K562 (cell line): ENCODE results near the gene F12. TPM values are rescaled to one million over a fixed set of nuclear protein-coding genes. Genes with fewer than 3 reads are reported as not detected.

ENCODE experiments used
- ATAC-seq: fragments of 200-7000 bp; cut with Tn5 transposase; 3 replicates; pipeline ENCODE4 v1.9.1; 2020; ENCODE audit warnings: moderate library complexity
- BruUV-seq: library from RNA; stranded (reverse); fragments of 400-500 nt; replicated peaks from 2 replicates; lab custom pipeline; 2021; lab: Mats Ljungman, UMichigan
- CTCF ChIA-PET: fragments of 300-600 bp; formaldehyde crosslinking; extraction: SDS; loops from one replicate; lab custom pipeline; 2021; ENCODE audit warnings: low intra/inter-chr PET ratio; lab: Yijun Ruan, JAX
- POLR2A ChIA-PET: fragments of 300-600, 350-650 bp; sonication (Branson Sonifier 250); formaldehyde crosslinking; extraction: SDS; loops from one replicate; lab custom pipeline; 2021; ENCODE audit warnings: antibody characterized with exemption, inconsistent platforms; lab: Yijun Ruan, JAX
- DNase-seq, 4 experiments: peaks; one replicate each; pipeline versions ENCODE4 v3.0.0 to v3.0.0-alpha.2; 2011 to 2018; ENCODE audit warnings: low spot score in 3 of 4, mixed read lengths in 3 of 4; ENCODE audit errors: extremely low read depth in 1 of 4
- FAIRE-seq: peaks from 2 replicates; lab custom pipeline; 2011; peaks lifted over from hg19 to GRCh38; lab: Jason Lieb, UNC
- H2AFZ ChIP-seq: 2 replicates; pipeline ENCODE4 v1.6.0; 2011; ENCODE audit warnings: low read depth, low read length, control low read depth, inconsistent platforms
- H3K27ac ChIP-seq: fragments of 200-600 bp; 3 replicates; pipeline ENCODE4 v1.8.0; 2011; ENCODE audit warnings: low read depth, mild to moderate bottlenecking, control low read depth, inconsistent platforms, low read length, moderate library complexity, mixed read lengths; ENCODE audit errors: extremely low read depth
- H3K27me3 ChIP-seq, 2 experiments: fragments of 300-600 bp in 1 of 2; 2 replicates in 1 of 2; 3 replicates in 1 of 2; pipeline versions ENCODE4 v1.6.0 to v1.8.0; 2011; ENCODE audit warnings: inconsistent platforms in 2 of 2, low read length in 2 of 2, mild to moderate bottlenecking in 1 of 2, mixed read lengths in 1 of 2, moderate library complexity in 1 of 2; ENCODE audit not compliant: control insufficient read depth in 2 of 2, insufficient read depth in 2 of 2
- H3K36me3 ChIP-seq: fragments of 300-600 bp; 3 replicates; pipeline ENCODE4 v1.8.0; 2011; ENCODE audit warnings: mild to moderate bottlenecking, low read length, inconsistent platforms; ENCODE audit not compliant: control insufficient read depth, insufficient read depth
- H3K4me1 ChIP-seq, 2 experiments: fragments of 200-600 bp in 1 of 2; replicated peaks in 1 of 2; 2 replicates in 1 of 2; 3 replicates in 1 of 2; pipeline versions ENCODE4 v1.5.1 to v1.8.0; 2011; ENCODE audit warnings: inconsistent platforms in 2 of 2, low read length in 2 of 2, mild to moderate bottlenecking in 1 of 2, mixed read lengths in 1 of 2, moderate library complexity in 1 of 2; ENCODE audit not compliant: control insufficient read depth in 2 of 2, insufficient read depth in 2 of 2
- H3K4me2 ChIP-seq: 2 replicates; pipeline ENCODE4 v1.6.1; 2011; ENCODE audit warnings: low read length, control low read depth, inconsistent platforms, mixed read lengths; ENCODE audit not compliant: insufficient read depth
- H3K4me3 ChIP-seq: fragments of 200-600 bp; sonication (generic), shearing (Covaris generic); 2 replicates; pipeline ENCODE4 v1.5.1; 2016; ENCODE audit warnings: control low read depth, inconsistent platforms
- H3K79me2 ChIP-seq: fragments of 200-600 bp; 3 replicates; pipeline ENCODE4 v1.8.0; 2011; ENCODE audit warnings: low read length, inconsistent platforms; ENCODE audit not compliant: control insufficient read depth, insufficient read depth
- H3K9ac ChIP-seq, 2 experiments: 2 replicates each; pipeline versions ENCODE4 v1.6.0 to v1.6.1; 2011; ENCODE audit warnings: low read depth in 2 of 2, low read length in 2 of 2, control low read depth in 1 of 2, inconsistent platforms in 1 of 2, mild to moderate bottlenecking in 1 of 2, mixed read lengths in 1 of 2; ENCODE audit not compliant: insufficient read depth in 1 of 2
- H3K9me1 ChIP-seq: one replicate; pipeline ENCODE4 v1.6.0; 2011; ENCODE audit warnings: inconsistent platforms, mild to moderate bottlenecking, low read length, moderate library complexity; ENCODE audit not compliant: control insufficient read depth, insufficient read depth
- H3K9me3 ChIP-seq: replicated peaks from 2 replicates; pipeline ENCODE4 v1.5.1; 2011; ENCODE audit warnings: low read depth, low read length, inconsistent platforms; ENCODE audit not compliant: control insufficient read depth, insufficient read depth
- H4K20me1 ChIP-seq: replicated peaks from 2 replicates; pipeline ENCODE4 v1.6.1; 2011; ENCODE audit warnings: low read length, inconsistent platforms, mixed read lengths; ENCODE audit not compliant: control insufficient read depth, insufficient read depth
- ATF3 ChIP-seq, 2 experiments: fragments of 450-650 bp in 1 of 2; sonication (generic) in 1 of 2; formaldehyde crosslinking in 1 of 2; IDR thresholded peaks in 1 of 2; conservative IDR thresholded peaks in 1 of 2; 2 replicates each; pipeline versions ENCODE4 v1.6.1 to v1.8.1; 2016 to 2023; ENCODE audit warnings: mild to moderate bottlenecking in 2 of 2, moderate library complexity in 2 of 2, inconsistent platforms in 1 of 2, missing genetic modification reagents in 1 of 2
- CBX3 ChIP-seq, 2 experiments: IDR thresholded peaks; 1 replicate in 1 of 2; 2 replicates in 1 of 2; pipeline ENCODE4 v1.6.1; 2012; ENCODE audit warnings: inconsistent platforms in 2 of 2, low read length in 2 of 2, borderline replicate concordance in 1 of 2, control low read depth in 1 of 2
- CBX8 ChIP-seq: fragments of 200-600 bp; sonication (generic); IDR thresholded peaks from 2 replicates; pipeline ENCODE4 v1.6.1; 2012; ENCODE audit warnings: borderline replicate concordance, mixed run types, low read depth, mild to moderate bottlenecking, moderate library complexity, mixed read lengths, low read length, control low read depth, inconsistent platforms; ENCODE audit not compliant: poor library complexity, severe bottlenecking; ENCODE audit errors: extremely low read depth
- CHD4 ChIP-seq: fragments of 200-600 bp; sonication (generic); IDR thresholded peaks from 3 replicates; pipeline ENCODE4 v1.6.1; 2012; ENCODE audit warnings: low read depth, mild to moderate bottlenecking, mixed read lengths, low read length, inconsistent platforms; ENCODE audit not compliant: insufficient read depth, insufficient replicate concordance, poor library complexity, severe bottlenecking
- ESRRA ChIP-seq: fragments of 450-650 bp; IDR thresholded peaks from 2 replicates; pipeline ENCODE4 v1.6.1; 2014; ENCODE audit warnings: low read depth, mild to moderate bottlenecking, moderate library complexity, borderline replicate concordance
- FOXP1 ChIP-seq: sonication (generic); formaldehyde crosslinking; IDR thresholded peaks from 2 replicates; pipeline ENCODE4 v1.8.0; 2022; ENCODE audit warnings: mild to moderate bottlenecking, missing genetic modification reagents
- HDGF ChIP-seq: fragments of 450-650 bp; IDR thresholded peaks from 2 replicates; pipeline ENCODE4 v1.6.1; 2016
- HEY1 ChIP-seq: fragments of 250-450 bp; sonication (Bioruptor Pico); IDR thresholded peaks from 2 replicates; pipeline ENCODE4 v1.5.0; 2020; ENCODE audit warnings: mild to moderate bottlenecking, moderate library complexity, borderline replicate concordance
- HNRNPH1 ChIP-seq: fragments of 200-400 bp; formaldehyde crosslinking; optimal IDR thresholded peaks from 2 replicates; pipeline ENCODE3; 2017; ENCODE audit warnings: low read depth, mild to moderate bottlenecking, low read length, moderate library complexity
- IFI16 ChIP-seq: fragments of 250-450 bp; sonication (Bioruptor Pico); IDR thresholded peaks from 2 replicates; pipeline ENCODE4 v2.1.2; 2022; ENCODE audit warnings: mild to moderate bottlenecking, inconsistent platforms
- KDM2B ChIP-seq: fragments of 250-450 bp; sonication (Bioruptor Pico); IDR thresholded peaks from 2 replicates; pipeline ENCODE4 v1.8.0; 2021; ENCODE audit warnings: mild to moderate bottlenecking, moderate library complexity
- MXD1 ChIP-seq: fragments of 250-450 bp; sonication (Bioruptor Pico); IDR thresholded peaks from 2 replicates; pipeline ENCODE4 v1.8.0; 2021; ENCODE audit warnings: borderline replicate concordance, mild to moderate bottlenecking, moderate library complexity; ENCODE audit not compliant: poor library complexity, severe bottlenecking
- NBN ChIP-seq: fragments of 450-650 bp; IDR thresholded peaks from 2 replicates; pipeline ENCODE4 v1.6.1; 2016; ENCODE audit warnings: low read depth, mild to moderate bottlenecking
- PHTF2 ChIP-seq: fragments of 250-450 bp; sonication (Bioruptor Pico); IDR thresholded peaks from 2 replicates; pipeline ENCODE4 v1.5.0; 2021; ENCODE audit warnings: mild to moderate bottlenecking
- PTBP1 ChIP-seq: fragments of 200-400 bp; formaldehyde crosslinking; IDR thresholded peaks from 2 replicates; pipeline ENCODE4 v1.6.1; 2017; ENCODE audit warnings: low read depth, low read length
- SAP30 ChIP-seq: fragments of 200-600 bp; sonication (generic); IDR thresholded peaks from 2 replicates; pipeline ENCODE4 v1.6.1; 2012; ENCODE audit warnings: borderline replicate concordance, low read depth, mild to moderate bottlenecking, moderate library complexity, low read length, control low read depth, inconsistent platforms; ENCODE audit not compliant: insufficient read depth, poor library complexity, severe bottlenecking
- SIX5 ChIP-seq, 2 experiments: IDR thresholded peaks; 2 replicates each; pipeline ENCODE4 v1.6.1; 2011; ENCODE audit warnings: low read length in 2 of 2, borderline replicate concordance in 1 of 2, low read depth in 1 of 2, mild to moderate bottlenecking in 1 of 2, moderate library complexity in 1 of 2; ENCODE audit not compliant: insufficient read depth in 1 of 2
- SNAPC5 ChIP-seq: fragments of 250-450 bp; sonication (Bioruptor Pico); IDR thresholded peaks from 2 replicates; pipeline ENCODE4 v1.8.0; 2021; ENCODE audit warnings: moderate library complexity, mild to moderate bottlenecking, inconsistent platforms
- TBP ChIP-seq: optimal IDR thresholded peaks from 2 replicates; pipeline ENCODE3; 2011; ENCODE audit warnings: low read depth, low read length, improper control_type of control experiment
- ZNF239 ChIP-seq: fragments of 250-450 bp; sonication (Bioruptor Pico); IDR thresholded peaks from 2 replicates; pipeline ENCODE4 v1.4.0; 2020; ENCODE audit warnings: mild to moderate bottlenecking
- ZNF444 ChIP-seq: fragments of 250-450 bp; sonication (Bioruptor Pico); IDR thresholded peaks from 2 replicates; pipeline ENCODE4 v1.4.0; 2020; ENCODE audit warnings: mild to moderate bottlenecking, moderate library complexity
- WGBS: fragments of 100-300 bp; shearing (Covaris generic); methylation state at CpG from one replicate; pipeline ENCODE4 v1.1.6; 2016; ENCODE audit warnings: low coverage, mixed read lengths; ENCODE audit not compliant: insufficient coverage; ENCODE audit errors: missing lambda C conversion rate; 5-methylcytosine and 5-hydroxymethylcytosine counted together
- in situ Hi-C: fragments of 300-500 bp; cut with MboI; formaldehyde crosslinking; loops from 4 replicates; pipeline ENCODE4 v1.15.0; 2018; ENCODE audit warnings: inconsistent platforms, mixed read lengths
- intact Hi-C: fragments of 100-400 bp; cut with micrococcal nuclease; formaldehyde crosslinking; loops from 2 replicates; pipeline ENCODE4 v1.14.2; 2022
- polyA plus RNA-seq, 8 experiments: library from polyadenylated mRNA; depleted of rRNA in 4 of 8; stranded (reverse) in 5 of 8; unstranded in 3 of 8; fragments of >200 nt; fragmentation: Nextera tagmentation in 2 of 8; fragmentation: Illumina TruSeq in 1 of 8; extraction: Ambion mirVana in 2 of 8; extraction: Trizol in 1 of 8; gene quantifications; 2 replicates each; pipeline versions ENCODE4 v1.2.1 to v1.2.3, GENCODE V29; 2011 to 2014; ENCODE audit warnings: inconsistent platforms in 1 of 8, missing spikeins in 1 of 8
- total RNA-seq, 7 experiments: library from RNA; depleted of rRNA in 6 of 7; stranded (reverse); fragments of >200 nt in 6 of 7; fragmentation: Illumina TruSeq in 2 of 7; extraction: Trizol in 2 of 7; gene quantifications; 2 replicates each; pipeline versions ENCODE4 v1.2.1 to v1.2.3, GENCODE V29; 2011 to 2021; ENCODE audit warnings: low replicate concordance in 1 of 7

The F12 gene
- total and polyA plus RNA-seq, 9 of the 15 experiments (the other 6 are each of a cell fraction or from before 2014, with no cell fraction given): 0.59 to 18.3 (median 3.6) TPM

- H3K9me3 ChIP-seq: no peaks in the 10 kb centered on the region
- ATAC-seq (no peak), FAIRE-seq (peak; percentile 69), DNase-seq (no peak)
- H3K36me3 ChIP-seq: peaks cover 5% of the 10 kb centered on the region; the same call in 2 of the 3 replicates
- H3K4me1 ChIP-seq: peaks cover 51 to 77% of the 10 kb centered on the region in 2 experiments
- no peaks in the 10 kb centered on the region for H3K27me3 ChIP-seq
- no TSS peak for BruUV-seq
- 14% methylated on average over 10 of the region's 10 CpGs for WGBS
- peak overlapping the region; percentile 80 for H3K4me2 ChIP-seq
- H3K9me1 ChIP-seq: no peaks in the 10 kb centered on the region
- H4K20me1 ChIP-seq: no peaks in the 10 kb centered on the region
- H3K9ac ChIP-seq: peak overlapping the region in 1 of 2 experiments; percentile 93; a peak in 1 of 4 replicates
- peak overlapping the region; percentile 45 for H3K4me3 ChIP-seq
- ChIA-PET POLR2A (interaction anchor here (0.7 to 3.0 kb wide), 3 partner anchors 9 to 130 kb away, joined by 3 to 13 read pairs (median 4); partner anchors contain the start of gene LMAN2), CTCF (no interaction called here)
- peak overlapping the region; percentile 67; the same call in 2 of the 3 replicates for H3K27ac ChIP-seq
- intact Hi-C loops (loop anchor here (10.0 kb wide), 1 partner anchor 249 kb away; no protein-coding TSS in a partner anchor), in situ Hi-C loops (no loop called here)
- H3K79me2 ChIP-seq: peaks cover 14% of the 10 kb centered on the region
- peak overlapping the region; percentile 94 for H2AFZ ChIP-seq
- TF ChIP-seq TBP (peak; percentile 16), ZNF239 (no peak), SAP30 (no peak), SIX5 (IDR thresholded peaks at IDR 0.05; ENCODE audit: borderline replicate concordance in 1 of 2, insufficient read depth in 1 of 2, low read depth in 1 of 2, low read length in 2 of 2) (no peak), CHD4 (peak; percentile 91), HEY1 (CRISPR knock-in tag) (no peak), HDGF (peak; percentile 86), KDM2B (no peak), SNAPC5 (no peak), PHTF2 (CRISPR knock-in tag) (no peak), FOXP1 (no peak), CBX3 (IDR thresholded peaks at IDR 0.05; ENCODE audit: borderline replicate concordance in 1 of 2, low read length in 2 of 2) (0 out of 3 replicates have a peak, but pooled peaks of 1 of the 2 experiments have one; percentile 55), ATF3 (IDR thresholded peaks at IDR 0.05) (no peak), ATF3 (CRISPR knock-in tag; conservative IDR thresholded peaks at IDR 0.05) (no peak), CBX8 (no peak), HNRNPH1 (no peak), PTBP1 (peak; percentile 93), NBN (peak; percentile 58), ESRRA (0 out of 2 replicates have a peak, but pooled peaks have one; percentile 8), IFI16 (CRISPR knock-in tag) (no peak), ZNF444 (CRISPR knock-in tag) (no peak), MXD1 (CRISPR knock-in tag) (no peak)
Measured at GRCh38 chr5:177363565-177363964, 45.8 kb downstream of the F12 start.
